K562 (cell line): ENCODE measurements around the gene GPD1L. TPM values are rescaled to one million over a fixed set of nuclear protein-coding genes. Genes with fewer than 3 reads are reported as not detected.
A peak's percentile ranks its signal among the peaks of the same experiment; 100 is the strongest.

Experiments used
- ATF7 ChIP-seq: fragments of 450-650 bp; IDR thresholded peaks from 2 replicates; pipeline ENCODE4 v1.7.1; 2014; ENCODE audit warnings: mild to moderate bottlenecking, moderate library complexity
- EP300 ChIP-seq: IDR thresholded peaks from 2 replicates; pipeline ENCODE4 v1.6.1; 2012; ENCODE audit warnings: low read length, improper control_type of control experiment
- ETV5 ChIP-seq: sonication (generic); formaldehyde crosslinking; IDR thresholded peaks from 2 replicates; pipeline ENCODE4 v1.4.0; 2020; ENCODE audit warnings: low read depth, mild to moderate bottlenecking, missing genetic modification reagents
- FOS ChIP-seq: IDR thresholded peaks from 3 replicates; pipeline ENCODE4 v1.6.1; 2011; ENCODE audit not compliant: insufficient read length; ENCODE audit errors: extremely low read depth
- HDAC2 ChIP-seq: fragments of 450-650 bp; IDR thresholded peaks from 2 replicates; pipeline ENCODE4 v1.6.1; 2016; ENCODE audit warnings: mild to moderate bottlenecking
- JUN ChIP-seq, 2 experiments: sonication (generic) in 1 of 2; formaldehyde crosslinking in 1 of 2; IDR thresholded peaks; 2 replicates each; pipeline versions ENCODE4 v1.6.1 to v1.8.0; 2012 to 2022; ENCODE audit warnings: borderline replicate concordance in 2 of 2, mild to moderate bottlenecking in 2 of 2, improper control_type of control experiment in 1 of 2, low read depth in 1 of 2, low read length in 1 of 2, missing genetic modification reagents in 1 of 2
- JUND ChIP-seq, 2 experiments: IDR thresholded peaks; 2 replicates in 1 of 2; 3 replicates in 1 of 2; pipeline ENCODE4 v1.6.1; 2011; ENCODE audit warnings: borderline replicate concordance in 2 of 2, low read depth in 2 of 2, low read length in 2 of 2, improper control_type of control experiment in 1 of 2, missing biosample characterization in 1 of 2, missing genetic modification characterization in 1 of 2, missing genetic modification reagents in 1 of 2
- KLF16 ChIP-seq: IDR thresholded peaks from 2 replicates; pipeline ENCODE4 v1.6.1; 2016; ENCODE audit warnings: antibody characterized with exemption
- MYC ChIP-seq, 2 experiments: fragments of 250-450 bp in 1 of 2; sonication (Bioruptor Pico) in 1 of 2; IDR thresholded peaks; 2 replicates each; pipeline versions ENCODE4 v1.5.1 to v1.6.1; 2012 to 2021; ENCODE audit warnings: low read depth in 2 of 2, borderline replicate concordance in 1 of 2, improper control_type of control experiment in 1 of 2, low read length in 1 of 2, mild to moderate bottlenecking in 1 of 2, moderate library complexity in 1 of 2
- NFIC ChIP-seq: fragments of 450-650 bp; IDR thresholded peaks from 2 replicates; pipeline ENCODE4 v1.6.1; 2017; ENCODE audit warnings: mild to moderate bottlenecking, inconsistent platforms
- PHB2 ChIP-seq: fragments of 450-650 bp; IDR thresholded peaks from 2 replicates; pipeline ENCODE4 v1.6.1; 2017; ENCODE audit warnings: low read depth
- PML ChIP-seq: IDR thresholded peaks from 2 replicates; pipeline ENCODE4 v1.6.1; 2012; ENCODE audit warnings: low read length, inconsistent platforms
- POLR2AphosphoS2 ChIP-seq: IDR thresholded peaks from 2 replicates; pipeline ENCODE4 v1.6.1; 2012; ENCODE audit warnings: low read length, improper control_type of control experiment
- POLR2AphosphoS5 ChIP-seq: IDR thresholded peaks from 2 replicates; pipeline ENCODE4 v1.6.1; 2011; ENCODE audit warnings: mild to moderate bottlenecking, low read depth, low read length, moderate library complexity; ENCODE audit not compliant: control insufficient read depth, insufficient read depth
- POLR2H ChIP-seq: IDR thresholded peaks from 2 replicates; pipeline ENCODE4 v1.6.1; 2016; ENCODE audit warnings: missing genetic modification characterization, low read depth, mild to moderate bottlenecking, control low read depth, missing compliant biosample characterization, moderate library complexity
- SPI1 ChIP-seq: IDR thresholded peaks from 2 replicates; pipeline ENCODE4 v1.6.1; 2011; ENCODE audit warnings: low read depth, low read length, control low read depth, borderline replicate concordance
- STAT5A ChIP-seq: IDR thresholded peaks from 2 replicates; pipeline ENCODE4 v1.6.1; 2012; ENCODE audit warnings: low read length, inconsistent platforms, borderline replicate concordance
- STAT5B ChIP-seq: fragments of 250-450 bp; sonication (Bioruptor Pico); IDR thresholded peaks from 2 replicates; pipeline ENCODE4 v1.8.0; 2021; ENCODE audit warnings: mild to moderate bottlenecking, inconsistent platforms
- TBL1XR1 ChIP-seq, 2 experiments: IDR thresholded peaks; 2 replicates each; pipeline ENCODE4 v1.6.1; 2012; ENCODE audit warnings: improper control_type of control experiment in 2 of 2, low read length in 2 of 2, mild to moderate bottlenecking in 1 of 2
- TCF3 ChIP-seq: sonication (generic); formaldehyde crosslinking; IDR thresholded peaks from 2 replicates; pipeline ENCODE4 v1.4.0; 2020; ENCODE audit warnings: mild to moderate bottlenecking, missing genetic modification reagents
- TEAD4 ChIP-seq, 2 experiments: sonication (generic) in 1 of 2; formaldehyde crosslinking in 1 of 2; IDR thresholded peaks; 2 replicates each; pipeline versions ENCODE4 v1.6.1 to v1.8.0; 2012 to 2022; ENCODE audit warnings: borderline replicate concordance in 1 of 2, inconsistent platforms in 1 of 2, low read length in 1 of 2, mild to moderate bottlenecking in 1 of 2, missing genetic modification reagents in 1 of 2
- TSHZ1 ChIP-seq: fragments of 250-450 bp; sonication (Bioruptor Pico); IDR thresholded peaks from 2 replicates; pipeline ENCODE4 v1.4.0; 2020; ENCODE audit warnings: mild to moderate bottlenecking, moderate library complexity
- ZNF589 ChIP-seq: fragments of 200-800 bp; sonication (Bioruptor generic); IDR thresholded peaks from 2 replicates; pipeline ENCODE4 v1.6.1; 2016; ENCODE audit warnings: low read depth, missing genetic modification characterization, missing compliant biosample characterization
- polyA plus RNA-seq, 8 experiments: library from polyadenylated mRNA; depleted of rRNA in 4 of 8; stranded (reverse) in 5 of 8; unstranded in 3 of 8; fragments of >200 nt; fragmentation: Nextera tagmentation in 2 of 8; fragmentation: Illumina TruSeq in 1 of 8; extraction: Ambion mirVana in 2 of 8; extraction: Trizol in 1 of 8; gene quantifications; 2 replicates each; pipeline versions ENCODE4 v1.2.1 to v1.2.3, GENCODE V29; 2011 to 2014; ENCODE audit warnings: inconsistent platforms in 1 of 8, missing spikeins in 1 of 8
- total RNA-seq, 7 experiments: library from RNA; depleted of rRNA in 6 of 7; stranded (reverse); fragments of >200 nt in 6 of 7; fragmentation: Illumina TruSeq in 2 of 7; extraction: Trizol in 2 of 7; gene quantifications; 2 replicates each; pipeline versions ENCODE4 v1.2.1 to v1.2.3, GENCODE V29; 2011 to 2021; ENCODE audit warnings: low replicate concordance in 1 of 7

The GPD1L gene
- total and polyA plus RNA-seq, 9 of the 15 experiments (the other 6 are each of a cell fraction or from before 2014, with no cell fraction given): 1.6 to 17.3 (median 12.3) TPM

- peak; percentile 96 for TF ChIP-seq JUND (IDR thresholded peaks at IDR 0.05; ENCODE audit: borderline replicate concordance, low read depth, low read length)
- TF ChIP-seq JUND (tag; IDR thresholded peaks at IDR 0.05; ENCODE audit: borderline replicate concordance, low read depth, low read length): peak; percentile 84; the same call in 2 of the 3 replicates
- TF ChIP-seq PHB2: 0 out of 2 replicates have a peak, but pooled peaks have one; percentile 17
- 0 out of 2 replicates have a peak, but pooled peaks have one; percentile 32 for TF ChIP-seq ZNF589 (CRISPR knock-in tag)
- TF ChIP-seq JUN (IDR thresholded peaks at IDR 0.05; ENCODE audit: borderline replicate concordance, low read depth, low read length): peak; percentile 85
- no peak for TF ChIP-seq JUN (CRISPR knock-in tag; IDR thresholded peaks at IDR 0.05; ENCODE audit: borderline replicate concordance)
- peak; percentile 55; the same call in 1 of the 2 replicates for TF ChIP-seq POLR2AphosphoS5
- peak; percentile 85 for TF ChIP-seq KLF16
- TF ChIP-seq ETV5 (CRISPR knock-in tag): 0 out of 2 replicates have a peak, but pooled peaks have one; percentile 37
- TF ChIP-seq TSHZ1 (CRISPR knock-in tag): no peak
- TF ChIP-seq STAT5B: no peak
- peak; percentile 57; the same call in 1 of the 2 replicates for TF ChIP-seq POLR2H (tag)
- 0 out of 2 replicates have a peak, but pooled peaks have one; percentile 38 for TF ChIP-seq HDAC2
- peak; percentile 68 for TF ChIP-seq NFIC
- TF ChIP-seq TBL1XR1 (IDR thresholded peaks at IDR 0.05; ENCODE audit: low read length in 2 of 2): peak in 1 of 2 experiments; percentile 72; a peak in 2 of 4 replicates
- 0 out of 2 replicates have a peak, but pooled peaks have one; percentile 6 for TF ChIP-seq SPI1
- TF ChIP-seq PML: peak; percentile 90
- peak; percentile 95 for TF ChIP-seq EP300
- no peak for TF ChIP-seq POLR2AphosphoS2
- TF ChIP-seq TEAD4 (IDR thresholded peaks at IDR 0.05; ENCODE audit: low read length): peak; percentile 95
- no peak for TF ChIP-seq TEAD4 (CRISPR knock-in tag; IDR thresholded peaks at IDR 0.05; ENCODE audit: borderline replicate concordance)
- TF ChIP-seq TCF3 (CRISPR knock-in tag): peak; percentile 94
- peak; percentile 15; the same call in 1 of the 2 replicates for TF ChIP-seq ATF7
- 0 out of 2 replicates have a peak, but pooled peaks have one; percentile 7 for TF ChIP-seq MYC (IDR thresholded peaks at IDR 0.05; ENCODE audit: low read depth, low read length)
- no peak for TF ChIP-seq MYC (CRISPR knock-in tag; IDR thresholded peaks at IDR 0.05; ENCODE audit: borderline replicate concordance, low read depth)
- TF ChIP-seq STAT5A: peak; percentile 72
- TF ChIP-seq FOS: peak; percentile 17
Observed at GRCh38 chr3:32140943-32141342, 34.5 kb downstream of the GPD1L start (continued).
